ENCODE results near the gene VAPA.

GRCh38 chr18:10003866-10004265 is 90.0 kb downstream of the VAPA start:
- TF ChIP-seq, protein P1, sequence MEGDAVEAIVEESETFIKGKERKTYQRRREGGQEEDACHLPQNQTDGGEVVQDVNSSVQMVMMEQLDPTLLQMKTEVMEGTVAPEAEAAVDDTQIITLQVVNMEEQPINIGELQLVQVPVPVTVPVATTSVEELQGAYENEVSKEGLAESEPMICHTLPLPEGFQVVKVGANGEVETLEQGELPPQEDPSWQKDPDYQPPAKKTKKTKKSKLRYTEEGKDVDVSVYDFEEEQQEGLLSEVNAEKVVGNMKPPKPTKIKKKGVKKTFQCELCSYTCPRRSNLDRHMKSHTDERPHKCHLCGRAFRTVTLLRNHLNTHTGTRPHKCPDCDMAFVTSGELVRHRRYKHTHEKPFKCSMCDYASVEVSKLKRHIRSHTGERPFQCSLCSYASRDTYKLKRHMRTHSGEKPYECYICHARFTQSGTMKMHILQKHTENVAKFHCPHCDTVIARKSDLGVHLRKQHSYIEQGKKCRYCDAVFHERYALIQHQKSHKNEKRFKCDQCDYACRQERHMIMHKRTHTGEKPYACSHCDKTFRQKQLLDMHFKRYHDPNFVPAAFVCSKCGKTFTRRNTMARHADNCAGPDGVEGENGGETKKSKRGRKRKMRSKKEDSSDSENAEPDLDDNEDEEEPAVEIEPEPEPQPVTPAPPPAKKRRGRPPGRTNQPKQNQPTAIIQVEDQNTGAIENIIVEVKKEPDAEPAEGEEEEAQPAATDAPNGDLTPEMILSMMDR (conservative IDR thresholded peaks at IDR 0.05 in 1 of 2, IDR thresholded peaks at IDR 0.05 in 1 of 2; ENCODE audit: low read depth in 1 of 2, low read length in 2 of 2) = no peak
- TF ChIP-seq EZH2 (IDR thresholded peaks at IDR 0.05; ENCODE audit: low read length, missing control alignments) = no peak
